ENCODE measurements around the gene LSM14B.

Gene LSM14B

GRCh38 chr20:62133051-62133845 lies 11.0 kb downstream of the LSM14B start:
- no peak for FAIRE-seq

GRCh38 chr20:62133864-62134263 lies 11.6 kb downstream of the LSM14B start:
- no peak for FAIRE-seq

- no peak for FAIRE-seq
These were observed 12.5 kb downstream of the LSM14B start for GRCh38 chr20:62134735-62135231.

GRCh38 chr20:62135573-62136266 lies 13.4 kb downstream of the LSM14B start:
- FAIRE-seq: no peak

- FAIRE-seq: no peak
These were observed 14.2 kb downstream of the LSM14B start for GRCh38 chr20:62136283-62137091.

GRCh38 chr20:62137092-62137384 lies 14.8 kb downstream of the LSM14B start:
- no peak for FAIRE-seq

- no peak for FAIRE-seq
These were observed 15.4 kb downstream of the LSM14B start for GRCh38 chr20:62137478-62138203.

GRCh38 chr20:62138204-62138543 lies 15.9 kb downstream of the LSM14B start:
- FAIRE-seq: no peak

- FAIRE-seq: no peak
These were observed 16.6 kb downstream of the LSM14B start for GRCh38 chr20:62138912-62139311.

- FAIRE-seq: no peak
These were observed 17.4 kb downstream of the LSM14B start for GRCh38 chr20:62139636-62140035.

GRCh38 chr20:62141043-62141396 lies 18.7 kb downstream of the LSM14B start:
- FAIRE-seq: no peak

GRCh38 chr20:62141397-62142251 lies 19.3 kb downstream of the LSM14B start:
- FAIRE-seq: no peak

- FAIRE-seq: no peak
These were observed 20.2 kb downstream of the LSM14B start for GRCh38 chr20:62142252-62143080.

- no peak for FAIRE-seq
These were observed 21.0 kb downstream of the LSM14B start, which contains the start of the genes PSMA7 and SS18L1 for GRCh38 chr20:62143081-62143956. Gene PSMA7 (minus strand): TSS chr20:62143394. CDS start chr20:62143303, 91 bp downstream. Gene SS18L1 (plus strand): TSS chr20:62143769. CDS start chr20:62143821, 52 bp downstream.

GRCh38 chr20:62143957-62144825 lies 21.9 kb downstream of the LSM14B start:
- no peak for FAIRE-seq

- no peak for FAIRE-seq
These were observed 23.4 kb downstream of the LSM14B start for GRCh38 chr20:62145688-62146018.

- no peak for FAIRE-seq
These were observed 23.9 kb downstream of the LSM14B start for GRCh38 chr20:62146019-62146755.

GRCh38 chr20:62147125-62147524 lies 24.9 kb downstream of the LSM14B start:
- FAIRE-seq: no peak
